OCI-LY1 (cell line): ENCODE measurements around the gene TMEM44.

ENCODE experiments used
- CTCF ChIP-seq: fragments of 200-600 bp; sonication (generic), shearing (Covaris generic); IDR thresholded peaks from 2 replicates; pipeline ENCODE4 v1.5.1; 2017; ENCODE audit warnings: mild to moderate bottlenecking, antibody characterized with exemption, low read length, moderate library complexity, mixed read lengths
- EZH2 ChIP-seq: fragments of 200-600 bp; sonication (generic), shearing (Covaris generic); IDR thresholded peaks from 2 replicates; pipeline ENCODE4 v1.8.0; 2017; ENCODE audit warnings: borderline replicate concordance, mixed run types, mild to moderate bottlenecking, antibody characterized with exemption, low read length, moderate library complexity, mixed read lengths

GRCh38 chr3:194624956-194625355, 8.3 kb downstream of the TMEM44 start:
- TF ChIP-seq CTCF (no peak), EZH2 (no peak)
